DOHH2 (cell line): ENCODE measurements around the gene SLC35F1.

Experiments
- H3F3A ChIP-seq: fragments of 200-600 bp; sonication (generic), shearing (Covaris generic); 2 replicates; pipeline ENCODE4 v1.6.0; 2016; ENCODE audit warnings: antibody characterized with exemption, mild to moderate bottlenecking; ENCODE audit not compliant: control insufficient read depth, insufficient read depth
- H3K27ac ChIP-seq: fragments of 200-600 bp; sonication (generic); 2 replicates; pipeline ENCODE4 v1.5.1; 2014; ENCODE audit warnings: low read depth, mild to moderate bottlenecking, low read length, moderate library complexity
- H3K27me3 ChIP-seq: fragments of 200-600 bp; sonication (generic); 2 replicates; pipeline ENCODE4 v1.6.1; 2014; ENCODE audit warnings: mild to moderate bottlenecking, low read length, mixed read lengths; ENCODE audit not compliant: control insufficient read depth
- H3K36me3 ChIP-seq: fragments of 200-600 bp; sonication (generic); 2 replicates; pipeline ENCODE4 v1.6.1; 2014; ENCODE audit warnings: mild to moderate bottlenecking, low read length, moderate library complexity, mixed read lengths; ENCODE audit not compliant: control insufficient read depth
- H3K4me1 ChIP-seq: fragments of 200-600 bp; sonication (generic); 2 replicates; pipeline ENCODE4 v1.6.1; 2014; ENCODE audit warnings: mild to moderate bottlenecking, low read length, mixed read lengths; ENCODE audit not compliant: control insufficient read depth
- H3K4me2 ChIP-seq: fragments of 200-600 bp; sonication (generic); 2 replicates; pipeline ENCODE4 v1.6.0; 2014; ENCODE audit warnings: mild to moderate bottlenecking, low read length, moderate library complexity
- H3K4me3 ChIP-seq: fragments of 200-600 bp; sonication (generic); 2 replicates; pipeline ENCODE4 v1.5.1; 2014; ENCODE audit warnings: mild to moderate bottlenecking, low read length, mixed read lengths
- H3K79me2 ChIP-seq: fragments of 200-600 bp; sonication (generic); 2 replicates; pipeline ENCODE4 v1.6.1; 2014; ENCODE audit warnings: mild to moderate bottlenecking, low read length, mixed read lengths; ENCODE audit not compliant: control insufficient read depth
- H3K9me2 ChIP-seq: fragments of 200-600 bp; sonication (generic); replicated peaks from 2 replicates; pipeline ENCODE4 v1.6.1; 2014; ENCODE audit warnings: mild to moderate bottlenecking, low read length, mixed read lengths; ENCODE audit not compliant: control insufficient read depth
- H3K9me3 ChIP-seq: fragments of 200-600 bp; sonication (generic); 2 replicates; pipeline ENCODE4 v1.6.1; 2014; ENCODE audit warnings: antibody characterized with exemption, low read length, mixed read lengths; ENCODE audit not compliant: control insufficient read depth, insufficient read depth
- H4K20me1 ChIP-seq: fragments of 200-600 bp; sonication (generic); 2 replicates; pipeline ENCODE4 v1.6.0; 2014; ENCODE audit warnings: low read depth, mild to moderate bottlenecking, antibody characterized with exemption, low read length, moderate library complexity; ENCODE audit not compliant: control insufficient read depth, insufficient read depth
- EZH2phosphoT487 ChIP-seq: fragments of 200-600 bp; sonication (generic); IDR thresholded peaks from 2 replicates; pipeline ENCODE4 v1.6.1; 2017; ENCODE audit warnings: borderline replicate concordance, mild to moderate bottlenecking, antibody characterized with exemption, low read length, moderate library complexity, mixed read lengths
- TF ChIP-seq, protein P1 (sequence below): fragments of 200-600 bp; sonication (generic); IDR thresholded peaks from one replicate; pipeline ENCODE4 v1.5.1; 2014; ENCODE audit warnings: antibody characterized with exemption, mild to moderate bottlenecking, low read depth, low read length; ENCODE audit not compliant: poor library complexity, severe bottlenecking

Gene SLC35F1

DNA sequence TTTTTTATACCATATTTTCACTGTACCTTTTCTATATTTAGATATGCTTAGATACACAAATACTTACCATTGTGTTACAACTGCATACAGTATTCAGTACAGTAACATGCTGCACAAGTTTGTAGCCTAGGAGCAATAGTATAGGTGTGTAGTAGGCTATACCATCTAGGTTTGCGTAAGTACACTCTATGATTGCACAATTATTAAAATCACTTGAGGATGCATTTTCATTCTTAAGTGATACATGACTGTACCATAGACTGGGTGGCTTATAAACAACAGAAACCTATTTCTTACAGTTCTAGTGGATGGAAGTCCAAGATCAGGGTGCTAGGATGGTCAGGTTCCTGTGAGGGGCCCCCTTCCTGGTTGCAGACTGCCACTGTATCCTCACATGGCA lies 234.1 kb downstream of the SLC35F1 start:
- TF ChIP-seq, protein P1, sequence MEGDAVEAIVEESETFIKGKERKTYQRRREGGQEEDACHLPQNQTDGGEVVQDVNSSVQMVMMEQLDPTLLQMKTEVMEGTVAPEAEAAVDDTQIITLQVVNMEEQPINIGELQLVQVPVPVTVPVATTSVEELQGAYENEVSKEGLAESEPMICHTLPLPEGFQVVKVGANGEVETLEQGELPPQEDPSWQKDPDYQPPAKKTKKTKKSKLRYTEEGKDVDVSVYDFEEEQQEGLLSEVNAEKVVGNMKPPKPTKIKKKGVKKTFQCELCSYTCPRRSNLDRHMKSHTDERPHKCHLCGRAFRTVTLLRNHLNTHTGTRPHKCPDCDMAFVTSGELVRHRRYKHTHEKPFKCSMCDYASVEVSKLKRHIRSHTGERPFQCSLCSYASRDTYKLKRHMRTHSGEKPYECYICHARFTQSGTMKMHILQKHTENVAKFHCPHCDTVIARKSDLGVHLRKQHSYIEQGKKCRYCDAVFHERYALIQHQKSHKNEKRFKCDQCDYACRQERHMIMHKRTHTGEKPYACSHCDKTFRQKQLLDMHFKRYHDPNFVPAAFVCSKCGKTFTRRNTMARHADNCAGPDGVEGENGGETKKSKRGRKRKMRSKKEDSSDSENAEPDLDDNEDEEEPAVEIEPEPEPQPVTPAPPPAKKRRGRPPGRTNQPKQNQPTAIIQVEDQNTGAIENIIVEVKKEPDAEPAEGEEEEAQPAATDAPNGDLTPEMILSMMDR, result no peak
- TF ChIP-seq EZH2phosphoT487, result no peak
- Histone ChIP-seq H4K20me1 (no peaks in the 10 kb centered on the region), H3K4me2 (no peak overlapping the region)

DNA sequence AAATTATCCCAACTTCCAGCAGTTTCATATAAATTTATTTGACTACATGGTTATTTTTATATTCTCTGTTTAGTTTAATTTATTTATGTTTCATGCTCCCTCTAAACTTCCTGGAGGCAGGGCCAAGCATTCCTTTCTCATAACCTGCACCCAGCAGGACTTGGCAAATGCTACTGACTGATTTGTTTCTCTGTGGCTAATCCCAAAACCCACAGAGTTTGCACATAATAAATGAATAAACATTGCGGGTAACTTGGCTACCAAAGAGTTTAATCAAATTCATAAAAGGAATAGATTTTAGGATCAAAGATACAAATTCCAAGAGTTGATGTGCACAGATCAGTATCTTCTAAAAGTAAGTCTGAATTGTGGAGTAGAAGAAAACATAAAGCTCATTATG lies 239.5 kb downstream of the SLC35F1 start:
- Histone ChIP-seq H3F3A (no peaks in the 10 kb centered on the region), H3K4me1 (no peaks in the 10 kb centered on the region), H3K4me2 (no peak overlapping the region), H4K20me1 (no peaks in the 10 kb centered on the region), H3K36me3 (no peaks in the 10 kb centered on the region), H3K9me2 (no peaks in the 10 kb centered on the region), H3K9me3 (no peaks in the 10 kb centered on the region), H3K4me3 (no peak overlapping the region), H3K27ac (no peak overlapping the region), H3K27me3 (no peaks in the 10 kb centered on the region), H3K79me2 (no peaks in the 10 kb centered on the region)
- no peak for TF ChIP-seq EZH2phosphoT487
- TF ChIP-seq, protein P1, result no peak

More for the DNA sequence above, 234.1 kb downstream of the SLC35F1 start:
- Histone ChIP-seq H3K4me1 (no peaks in the 10 kb centered on the region), H3K9me2 (no peaks in the 10 kb centered on the region), H3K9me3 (no peaks in the 10 kb centered on the region), H3K36me3 (no peaks in the 10 kb centered on the region), H3K27me3 (no peaks in the 10 kb centered on the region), H3K27ac (no peak overlapping the region), H3K79me2 (no peaks in the 10 kb centered on the region), H3F3A (no peaks in the 10 kb centered on the region), H3K4me3 (no peak overlapping the region)

DNA sequence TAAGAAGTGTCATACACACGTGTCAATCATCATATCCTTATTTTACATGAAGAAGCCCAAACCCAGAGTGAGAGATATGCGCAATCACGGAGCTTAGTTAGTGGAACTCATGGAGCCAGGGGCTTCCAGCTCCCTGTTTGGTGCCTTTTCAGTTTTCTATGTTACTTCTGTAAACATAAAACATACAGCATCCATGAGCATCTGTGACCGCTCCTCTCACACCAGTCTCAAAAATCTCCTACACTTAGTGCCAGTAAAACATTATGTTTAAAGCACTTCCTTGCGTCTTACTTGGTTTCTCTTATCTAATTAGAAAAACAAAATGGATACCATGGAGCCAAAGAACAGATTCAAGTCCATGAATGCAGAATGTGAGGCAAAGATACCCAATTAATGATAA lies 240.4 kb downstream of the SLC35F1 start:
- no peaks in the 10 kb centered on the region for H4K20me1 ChIP-seq
- TF ChIP-seq, protein P1, result no peak
- TF ChIP-seq EZH2phosphoT487, result no peak
- H3K36me3 ChIP-seq, result no peaks in the 10 kb centered on the region
- H3F3A ChIP-seq, result no peaks in the 10 kb centered on the region
- no peaks in the 10 kb centered on the region for H3K9me3 ChIP-seq
- no peaks in the 10 kb centered on the region for H3K9me2 ChIP-seq
- H3K27ac ChIP-seq, result no peak overlapping the region
- no peak overlapping the region for H3K4me3 ChIP-seq
- no peaks in the 10 kb centered on the region for H3K4me1 ChIP-seq
- no peak overlapping the region for H3K4me2 ChIP-seq
- H3K27me3 ChIP-seq, result no peaks in the 10 kb centered on the region
- H3K79me2 ChIP-seq, result no peaks in the 10 kb centered on the region

DNA sequence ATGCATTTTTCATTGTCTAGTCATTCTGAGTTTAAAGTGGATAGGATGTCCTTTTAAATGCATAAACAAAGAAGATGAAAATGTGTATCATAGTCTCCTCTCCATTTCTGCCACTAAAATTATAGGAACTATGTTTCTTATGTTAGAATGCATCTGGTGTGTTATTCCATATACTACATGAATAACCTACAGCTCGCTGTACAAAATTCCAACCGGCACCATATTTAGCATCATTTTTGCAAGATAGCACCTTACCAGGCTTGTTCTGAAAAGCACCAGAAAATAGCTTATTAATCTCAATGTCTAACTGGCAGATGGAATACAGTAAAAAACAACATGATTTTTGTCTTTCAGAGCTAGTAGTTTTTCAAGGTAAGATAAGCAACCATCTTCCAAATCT lies 241.5 kb downstream of the SLC35F1 start:
- no peaks in the 10 kb centered on the region for H3K27me3 ChIP-seq
- no peak overlapping the region for H3K4me3 ChIP-seq
- H3K27ac ChIP-seq, result no peak overlapping the region
- no peaks in the 10 kb centered on the region for H3K79me2 ChIP-seq
- H4K20me1 ChIP-seq, result no peaks in the 10 kb centered on the region
- H3K4me1 ChIP-seq, result no peaks in the 10 kb centered on the region
- no peak overlapping the region for H3K4me2 ChIP-seq
- H3K9me2 ChIP-seq, result no peaks in the 10 kb centered on the region
- no peaks in the 10 kb centered on the region for H3K9me3 ChIP-seq
- no peak for TF ChIP-seq EZH2phosphoT487
- TF ChIP-seq, protein P1, result no peak
- H3F3A ChIP-seq, result no peaks in the 10 kb centered on the region
- no peaks in the 10 kb centered on the region for H3K36me3 ChIP-seq
